NCI-H146 (cell line): ENCODE results near the gene CFAP53.

ENCODE experiments used
- DNase-seq: peaks from one replicate; lab custom pipeline; 2025; lab: John Stamatoyannopoulos, UW

The CFAP53 gene

GRCh38 chr18:50287441-50288347, 21.4 kb upstream of the CFAP53 start, which contains the start of gene CXXC1:
Gene CXXC1 (minus strand): TSS chr18:50287692. CDS start chr18:50287589, 103 bp downstream.
- DNase-seq: peak; percentile 100

GRCh38 chr18:50287028-50287440, 20.7 kb upstream of the CFAP53 start:
- peak; percentile 54 for DNase-seq

- DNase-seq: peak; percentile 72
Observed at GRCh38 chr18:50286391-50287027, 20.2 kb upstream of the CFAP53 start.

- no peak for DNase-seq
Observed at GRCh38 chr18:50285631-50286321, 19.5 kb upstream of the CFAP53 start.

GRCh38 chr18:50285071-50285470, 18.8 kb upstream of the CFAP53 start:
- DNase-seq: no peak

GRCh38 chr18:50284255-50284885, 18.1 kb upstream of the CFAP53 start:
- DNase-seq: no peak

- no peak for DNase-seq
Observed at GRCh38 chr18:50283469-50284209, 17.3 kb upstream of the CFAP53 start.

- no peak for DNase-seq
Observed at GRCh38 chr18:50282521-50283335, 16.4 kb upstream of the CFAP53 start.

GRCh38 chr18:50281972-50282520, 15.8 kb upstream of the CFAP53 start:
- DNase-seq: no peak

- DNase-seq: peak; percentile 100
Observed at GRCh38 chr18:50281295-50281971, 15.1 kb upstream of the CFAP53 start, which contains the start of gene MBD1. Gene MBD1 (minus strand): TSS chr18:50281523. CDS start chr18:50279992, 1,531 bp downstream.

- DNase-seq: no peak
Observed at GRCh38 chr18:50280707-50281294, 14.5 kb upstream of the CFAP53 start.

- no peak for DNase-seq
Observed at GRCh38 chr18:50279752-50280151, 13.5 kb upstream of the CFAP53 start.

- DNase-seq: no peak
Observed at GRCh38 chr18:50277942-50278341, 11.6 kb upstream of the CFAP53 start.

GRCh38 chr18:50276452-50276851, 10.2 kb upstream of the CFAP53 start:
- no peak for DNase-seq

GRCh38 chr18:50275503-50276036, 9.3 kb upstream of the CFAP53 start:
- no peak for DNase-seq

- no peak for DNase-seq
Observed at GRCh38 chr18:50274941-50275340, 8.6 kb upstream of the CFAP53 start.

GRCh38 chr18:50274044-50274442, 7.7 kb upstream of the CFAP53 start:
- no peak for DNase-seq

GRCh38 chr18:50273203-50274043, 7.1 kb upstream of the CFAP53 start:
- DNase-seq: no peak
